Parathyroid adenoma (tissue), 2 donors: ENCODE measurements around the gene CGB3.

Source experiments
- H2AFZ ChIP-seq: fragments of 300-600 bp; sonication (generic); one replicate; pipeline ENCODE4 v1.7.0; 2017; ENCODE audit warnings: antibody characterized with exemption, mild to moderate bottlenecking
- H3K27ac ChIP-seq: fragments of 300-600 bp; sonication (generic); one replicate; pipeline ENCODE4 v1.7.0; 2017
- H3K27me3 ChIP-seq: fragments of 300-600 bp; sonication (generic); one replicate; pipeline ENCODE4 v1.7.0; 2017; ENCODE audit warnings: low read length; ENCODE audit not compliant: control insufficient read depth, insufficient read depth
- H3K36me3 ChIP-seq: fragments of 300-600 bp; sonication (generic); one replicate; pipeline ENCODE4 v1.7.0; 2017; ENCODE audit warnings: low read length; ENCODE audit not compliant: control insufficient read depth, insufficient read depth
- H3K4me1 ChIP-seq: fragments of 300-600 bp; sonication (generic); one replicate; pipeline ENCODE4 v1.7.0; 2017; ENCODE audit warnings: control low read depth
- H3K4me2 ChIP-seq: fragments of 300-600 bp; sonication (generic); one replicate; pipeline ENCODE4 v1.7.0; 2017; ENCODE audit warnings: low read length
- H3K4me3 ChIP-seq: fragments of 300-600 bp; sonication (generic); one replicate; pipeline ENCODE4 v1.7.0; 2017; ENCODE audit warnings: low read depth, low read length
- H3K79me2 ChIP-seq: fragments of 300-600 bp; sonication (generic); one replicate; pipeline ENCODE4 v1.7.0; 2017; ENCODE audit warnings: control low read depth
- H3K9ac ChIP-seq: fragments of 300-600 bp; sonication (generic); one replicate; pipeline ENCODE4 v1.7.0; 2017; ENCODE audit warnings: mild to moderate bottlenecking
- H3K9me3 ChIP-seq: fragments of 300-600 bp; sonication (generic); one replicate; pipeline ENCODE4 v1.7.0; 2017; ENCODE audit warnings: low read length; ENCODE audit not compliant: control insufficient read depth
- CTCF ChIP-seq: fragments of 300-600 bp; sonication (generic); IDR thresholded peaks from one replicate; pipeline ENCODE4 v1.7.0; 2017; ENCODE audit warnings: antibody characterized with exemption, mild to moderate bottlenecking
- donor health status: primary hyperparathyroidism.

Gene CGB3

GRCh38 chr19:48991011-48991609 lies 33.0 kb downstream of the CGB3 start:
- H3K27me3 ChIP-seq, result no peaks in the 10 kb centered on the region
- H3K9ac ChIP-seq, result no peak overlapping the region
- H3K27ac ChIP-seq, result no peak overlapping the region
- H2AFZ ChIP-seq, result no peak overlapping the region
- H3K36me3 ChIP-seq, result no peaks in the 10 kb centered on the region
- H3K4me1 ChIP-seq, result no peaks in the 10 kb centered on the region
- H3K4me2 ChIP-seq, result no peak overlapping the region
- no peaks in the 10 kb centered on the region for H3K9me3 ChIP-seq
- H3K4me3 ChIP-seq, result no peak overlapping the region
- H3K79me2 ChIP-seq, result peaks cover 16% of the 10 kb centered on the region
- no peak for TF ChIP-seq CTCF

- Histone ChIP-seq H3K27ac (no peak overlapping the region), H3K27me3 (no peaks in the 10 kb centered on the region), H3K4me3 (no peak overlapping the region), H3K9me3 (no peaks in the 10 kb centered on the region), H3K36me3 (no peaks in the 10 kb centered on the region), H3K9ac (no peak overlapping the region), H3K4me1 (no peaks in the 10 kb centered on the region), H2AFZ (no peak overlapping the region), H3K79me2 (peaks cover 16% of the 10 kb centered on the region), H3K4me2 (no peak overlapping the region)
- no peak for TF ChIP-seq CTCF
Observed at GRCh38 chr19:48990400-48990799, 33.7 kb downstream of the CGB3 start.

GRCh38 chr19:48989701-48990291 lies 34.3 kb downstream of the CGB3 start:
- H2AFZ ChIP-seq, result no peak overlapping the region
- H3K36me3 ChIP-seq, result no peaks in the 10 kb centered on the region
- H3K9ac ChIP-seq, result no peak overlapping the region
- no peak for TF ChIP-seq CTCF
- no peak overlapping the region for H3K4me2 ChIP-seq
- no peaks in the 10 kb centered on the region for H3K4me1 ChIP-seq
- no peak overlapping the region for H3K27ac ChIP-seq
- H3K27me3 ChIP-seq, result no peaks in the 10 kb centered on the region
- H3K79me2 ChIP-seq, result peaks cover 15% of the 10 kb centered on the region
- no peaks in the 10 kb centered on the region for H3K9me3 ChIP-seq
- no peak overlapping the region for H3K4me3 ChIP-seq

DNA sequence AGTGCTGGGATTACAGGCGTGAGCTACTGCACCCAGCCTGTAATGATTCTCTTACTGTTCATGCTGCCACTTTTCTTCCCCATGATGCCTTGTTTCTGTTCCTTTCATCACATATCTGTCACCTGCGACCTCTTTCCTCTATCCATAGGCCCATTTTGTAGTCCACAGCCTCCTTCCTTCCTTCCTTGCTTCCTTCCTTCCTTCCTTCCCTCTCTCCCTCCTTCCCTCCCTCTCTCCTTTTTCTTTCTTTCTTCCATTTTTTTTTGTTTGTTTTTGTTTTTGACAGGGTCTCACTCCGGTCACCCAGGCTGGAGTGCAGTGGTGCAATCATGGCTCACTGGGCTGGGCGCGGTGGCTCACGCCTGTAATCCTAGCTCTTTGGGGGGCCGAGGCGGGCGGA lies 35.3 kb downstream of the CGB3 start:
- Histone ChIP-seq H3K4me3 (no peak overlapping the region), H3K27ac (no peak overlapping the region), H2AFZ (no peak overlapping the region), H3K36me3 (no peaks in the 10 kb centered on the region), H3K4me1 (no peaks in the 10 kb centered on the region), H3K27me3 (no peaks in the 10 kb centered on the region), H3K4me2 (no peak overlapping the region), H3K79me2 (peaks cover 9% of the 10 kb centered on the region), H3K9me3 (no peaks in the 10 kb centered on the region), H3K9ac (no peak overlapping the region)
- no peak for TF ChIP-seq CTCF

GRCh38 chr19:48988286-48988685 lies 35.8 kb downstream of the CGB3 start:
- Histone ChIP-seq H3K4me1 (no peaks in the 10 kb centered on the region), H3K9me3 (no peaks in the 10 kb centered on the region), H2AFZ (no peak overlapping the region), H3K36me3 (no peaks in the 10 kb centered on the region), H3K79me2 (peaks cover 9% of the 10 kb centered on the region), H3K9ac (no peak overlapping the region), H3K4me2 (no peak overlapping the region), H3K4me3 (no peak overlapping the region), H3K27me3 (no peaks in the 10 kb centered on the region), H3K27ac (no peak overlapping the region)
- TF ChIP-seq CTCF, result no peak
